Measurements from ENCODE around the gene CRYBB1.

GRCh38 chr22:26585104-26585790 is 32.6 kb downstream of the CRYBB1 start:
- TF ChIP-seq POLR2A (IDR thresholded peaks at IDR 0.05) (no peak), CTCF (IDR thresholded peaks at IDR 0.05) (no peak)
